IMR-90 (cell line): Measurements from ENCODE around the gene NAPSA.

Source experiments
- BHLHE40 ChIP-seq: fragments of 150-350 bp; IDR thresholded peaks from 2 replicates; pipeline ENCODE4 v1.6.1; 2016; ENCODE audit warnings: mild to moderate bottlenecking, low read depth, low read length
- CEBPB ChIP-seq: IDR thresholded peaks from 2 replicates; pipeline ENCODE4 v1.6.1; 2012; ENCODE audit warnings: low read depth, low read length, improper control_type of control experiment
- CHD1 ChIP-seq: IDR thresholded peaks from 2 replicates; pipeline ENCODE4 v1.6.1; 2012; ENCODE audit warnings: low read depth, low read length, improper control_type of control experiment
- CTCF ChIP-seq: conservative IDR thresholded peaks from 2 replicates; pipeline ENCODE4 v1.5.1; 2012; ENCODE audit warnings: mild to moderate bottlenecking, low read depth, low read length, improper control_type of control experiment
- ELK1 ChIP-seq: fragments of 150-350 bp; IDR thresholded peaks from 2 replicates; pipeline ENCODE4 v1.6.1; 2016; ENCODE audit warnings: low read depth, mild to moderate bottlenecking, low read length, moderate library complexity, borderline replicate concordance
- MAZ ChIP-seq: IDR thresholded peaks from 2 replicates; pipeline ENCODE4 v1.6.1; 2012; ENCODE audit warnings: low read depth, mild to moderate bottlenecking, low read length, improper control_type of control experiment, moderate library complexity, borderline replicate concordance
- MXI1 ChIP-seq: IDR thresholded peaks from 2 replicates; pipeline ENCODE4 v1.6.1; 2012; ENCODE audit warnings: low read depth, mild to moderate bottlenecking, low read length, moderate library complexity, borderline replicate concordance
- POLR2A ChIP-seq: IDR thresholded peaks from 2 replicates; pipeline ENCODE4 v1.6.1; 2012; ENCODE audit warnings: mild to moderate bottlenecking, low read depth, low read length
- RAD21 ChIP-seq: IDR thresholded peaks from 2 replicates; pipeline ENCODE4 v1.6.1; 2012; ENCODE audit warnings: low read length, improper control_type of control experiment
- RFX5 ChIP-seq: IDR thresholded peaks from 2 replicates; pipeline ENCODE4 v1.8.0; 2012; ENCODE audit warnings: low read depth, mild to moderate bottlenecking, low read length, moderate library complexity
- USF2 ChIP-seq: fragments of 150-350 bp; IDR thresholded peaks from 2 replicates; pipeline ENCODE4 v1.6.1; 2017; ENCODE audit warnings: mild to moderate bottlenecking, antibody characterized with exemption, low read length, low read depth

- TF ChIP-seq RAD21 (no peak), CTCF (no peak), CEBPB (no peak), BHLHE40 (no peak), USF2 (no peak), CHD1 (no peak), POLR2A (no peak), ELK1 (no peak), MXI1 (no peak), RFX5 (no peak), MAZ (no peak)
These were observed 34.0 kb downstream of the NAPSA start for GRCh38 chr19:50331221-50331993.
